ENCODE results near the gene MYT1. TPM values are rescaled to one million over a fixed set of nuclear protein-coding genes. Genes with fewer than 3 reads are reported as not detected.

The MYT1 gene
- total RNA-seq, 1 donor from 2014 or later = not detected

DNA sequence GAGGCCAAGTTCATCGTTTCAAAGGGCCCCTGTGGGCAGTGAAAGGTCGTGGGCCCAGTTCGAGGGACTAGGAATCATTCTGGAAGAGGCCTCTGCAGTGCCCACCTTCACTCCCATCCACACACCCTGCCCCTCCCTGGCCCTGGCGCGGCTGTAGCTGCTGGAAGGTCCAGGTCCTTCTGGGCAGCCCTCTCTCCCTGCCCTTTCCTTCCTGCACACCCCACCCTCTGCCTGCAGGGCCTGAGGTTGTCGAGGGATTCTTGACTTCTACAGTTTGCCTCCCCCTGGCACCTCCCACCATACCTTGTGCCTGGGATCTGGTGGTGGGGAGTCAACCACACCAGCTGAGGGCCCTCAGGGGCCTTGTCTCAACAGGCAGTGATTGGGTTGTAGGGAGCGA lies 4.5 kb upstream of the MYT1 start:
- intact Hi-C loops (cut with DNase I) = no loop called here
- no peaks in the 10 kb centered on the region for H3K9me3 ChIP-seq
- H3K4me1 ChIP-seq = no peaks in the 10 kb centered on the region
- no peaks in the 10 kb centered on the region for H3K27me3 ChIP-seq
- TF ChIP-seq, protein P1, sequence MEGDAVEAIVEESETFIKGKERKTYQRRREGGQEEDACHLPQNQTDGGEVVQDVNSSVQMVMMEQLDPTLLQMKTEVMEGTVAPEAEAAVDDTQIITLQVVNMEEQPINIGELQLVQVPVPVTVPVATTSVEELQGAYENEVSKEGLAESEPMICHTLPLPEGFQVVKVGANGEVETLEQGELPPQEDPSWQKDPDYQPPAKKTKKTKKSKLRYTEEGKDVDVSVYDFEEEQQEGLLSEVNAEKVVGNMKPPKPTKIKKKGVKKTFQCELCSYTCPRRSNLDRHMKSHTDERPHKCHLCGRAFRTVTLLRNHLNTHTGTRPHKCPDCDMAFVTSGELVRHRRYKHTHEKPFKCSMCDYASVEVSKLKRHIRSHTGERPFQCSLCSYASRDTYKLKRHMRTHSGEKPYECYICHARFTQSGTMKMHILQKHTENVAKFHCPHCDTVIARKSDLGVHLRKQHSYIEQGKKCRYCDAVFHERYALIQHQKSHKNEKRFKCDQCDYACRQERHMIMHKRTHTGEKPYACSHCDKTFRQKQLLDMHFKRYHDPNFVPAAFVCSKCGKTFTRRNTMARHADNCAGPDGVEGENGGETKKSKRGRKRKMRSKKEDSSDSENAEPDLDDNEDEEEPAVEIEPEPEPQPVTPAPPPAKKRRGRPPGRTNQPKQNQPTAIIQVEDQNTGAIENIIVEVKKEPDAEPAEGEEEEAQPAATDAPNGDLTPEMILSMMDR (IDR thresholded peaks at IDR 0.05) = no peak
- no peak overlapping the region for H3K27ac ChIP-seq
- DNase-seq (ENCODE audit: low spot score in 2 of 2) = no peak
- no peak overlapping the region for H3K4me3 ChIP-seq
- H3K36me3 ChIP-seq = no peaks in the 10 kb centered on the region

DNA sequence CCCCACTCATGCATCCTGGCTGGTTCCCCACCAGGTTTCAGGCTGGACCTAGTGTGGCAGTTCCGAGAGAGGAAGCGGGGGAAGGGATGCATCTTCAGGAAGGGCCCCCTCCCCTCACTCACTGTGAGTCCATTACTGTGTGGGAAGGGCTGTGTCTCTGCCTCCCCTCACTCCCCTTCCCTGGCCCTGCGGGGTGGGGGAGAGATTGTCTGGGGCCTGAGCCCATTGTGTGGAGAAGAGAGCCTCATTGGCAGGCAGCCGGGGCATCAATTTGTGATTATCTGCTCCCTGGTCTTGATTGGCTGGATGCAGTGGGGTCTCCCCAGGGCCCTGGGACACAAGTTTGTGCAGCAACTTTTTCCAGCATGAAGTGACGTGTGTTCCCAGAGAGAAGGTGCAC lies 4.1 kb upstream of the MYT1 start:
- no peak overlapping the region for H3K4me3 ChIP-seq
- H3K27me3 ChIP-seq = no peaks in the 10 kb centered on the region
- H3K4me1 ChIP-seq = no peaks in the 10 kb centered on the region
- H3K36me3 ChIP-seq = no peaks in the 10 kb centered on the region
- intact Hi-C loops (cut with DNase I) = no loop called here
- H3K27ac ChIP-seq = no peak overlapping the region
- H3K9me3 ChIP-seq = no peaks in the 10 kb centered on the region
- TF ChIP-seq, protein P1 (IDR thresholded peaks at IDR 0.05) = no peak
- no peak for DNase-seq (ENCODE audit: low spot score in 2 of 2)

DNA sequence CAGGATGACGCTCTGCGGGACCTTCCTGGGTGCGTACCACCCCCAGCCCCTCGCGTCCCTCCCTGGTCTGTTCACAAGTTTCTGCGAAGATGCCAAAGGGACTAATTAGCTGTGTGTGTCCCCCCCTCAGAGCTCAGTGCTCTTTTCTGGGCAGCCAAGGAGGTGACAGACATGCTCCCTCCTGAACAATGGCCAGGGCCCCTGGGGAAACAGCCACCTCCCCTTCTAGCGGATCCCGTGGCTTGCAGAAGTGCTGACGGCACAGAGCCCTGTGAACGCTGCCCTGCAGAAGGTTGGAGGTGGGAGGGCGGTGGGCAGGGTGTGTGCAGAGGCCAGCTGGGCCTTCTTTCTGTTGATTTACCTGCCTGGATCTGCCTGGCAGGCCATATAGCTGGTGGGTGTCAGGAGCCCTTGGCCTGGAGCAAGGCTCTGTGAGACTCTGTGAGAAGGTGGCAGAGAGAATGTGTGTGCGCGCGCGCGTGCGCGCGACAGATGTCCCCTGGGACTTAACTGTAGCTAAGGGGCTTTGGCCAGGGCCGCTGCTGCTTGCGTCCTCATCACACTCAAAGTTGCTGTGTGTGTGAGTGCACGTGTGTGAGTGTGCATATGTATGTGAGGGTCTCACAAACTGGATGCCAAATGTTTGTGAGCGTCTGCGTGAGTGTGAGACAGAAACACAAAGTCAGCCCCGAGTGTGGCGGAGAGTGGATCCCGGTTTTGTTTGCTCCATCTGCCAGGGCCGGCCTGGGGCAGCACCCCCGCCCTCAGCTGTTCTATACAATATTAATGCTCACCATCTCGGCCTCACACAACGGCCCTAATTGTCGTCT lies 3.5 kb upstream of the MYT1 start:
- TF ChIP-seq, protein P1 (IDR thresholded peaks at IDR 0.05) = no peak
- H3K27me3 ChIP-seq = no peaks in the 10 kb centered on the region
- intact Hi-C loops (cut with DNase I) = no loop called here

DNA sequence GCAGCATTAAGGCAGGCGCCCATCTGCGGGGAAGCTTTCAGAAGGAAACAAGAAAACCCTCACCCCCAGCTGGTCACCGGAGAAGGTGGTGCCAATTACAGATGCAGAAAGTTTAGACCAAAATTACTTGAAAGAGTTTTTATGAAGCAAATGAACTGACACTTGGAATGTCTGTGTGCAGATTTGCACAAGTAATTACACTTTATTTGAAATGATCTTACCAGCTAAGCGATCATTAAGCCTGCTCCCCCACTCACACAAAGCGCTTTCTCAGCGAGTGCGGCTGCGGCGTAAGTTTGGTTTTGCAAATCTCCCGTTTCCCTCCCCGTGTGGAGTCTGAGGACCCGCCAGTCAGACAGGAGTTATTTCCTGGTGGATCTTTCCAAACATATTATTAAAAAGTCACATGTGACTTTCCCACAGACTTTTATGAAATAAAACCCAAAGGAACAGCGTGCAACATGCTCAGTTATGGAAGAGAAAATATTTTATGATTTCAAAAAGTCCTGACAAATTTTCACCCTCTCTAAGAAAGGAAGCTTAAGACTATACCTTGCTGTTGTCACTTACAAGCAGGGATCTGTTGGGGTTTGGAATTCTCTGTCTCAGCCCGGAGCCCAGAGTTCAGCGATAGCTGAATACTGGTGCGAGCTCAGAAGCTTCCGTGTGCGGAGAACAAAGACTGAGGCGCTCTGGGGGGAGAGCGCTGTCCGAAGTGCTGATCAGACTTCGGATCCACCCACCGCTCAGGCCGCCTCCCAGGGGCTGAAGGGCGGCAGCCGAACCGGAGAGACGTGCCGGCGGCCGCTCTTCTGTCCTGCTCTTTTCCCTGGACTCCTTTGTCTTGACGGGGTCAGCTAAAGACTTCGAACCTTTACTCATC lies 2.7 kb upstream of the MYT1 start:
- Histone ChIP-seq H3K27me3 (no peaks in the 10 kb centered on the region), H3K4me1 (no peaks in the 10 kb centered on the region), H3K9me3 (no peaks in the 10 kb centered on the region), H3K36me3 (no peaks in the 10 kb centered on the region), H3K27ac (no peak overlapping the region), H3K4me3 (no peak overlapping the region)
- intact Hi-C loops (cut with DNase I) = no loop called here
- TF ChIP-seq, protein P1 (IDR thresholded peaks at IDR 0.05) = no peak
- no peak for DNase-seq (ENCODE audit: low spot score in 2 of 2)

More for the DNA sequence above, 3.5 kb upstream of the MYT1 start:
- H3K4me1 ChIP-seq = no peaks in the 10 kb centered on the region
- H3K36me3 ChIP-seq = no peaks in the 10 kb centered on the region
- no peak overlapping the region for H3K27ac ChIP-seq
- no peaks in the 10 kb centered on the region for H3K9me3 ChIP-seq
- no peak for DNase-seq (ENCODE audit: low spot score in 2 of 2)
- H3K4me3 ChIP-seq = no peak overlapping the region

DNA sequence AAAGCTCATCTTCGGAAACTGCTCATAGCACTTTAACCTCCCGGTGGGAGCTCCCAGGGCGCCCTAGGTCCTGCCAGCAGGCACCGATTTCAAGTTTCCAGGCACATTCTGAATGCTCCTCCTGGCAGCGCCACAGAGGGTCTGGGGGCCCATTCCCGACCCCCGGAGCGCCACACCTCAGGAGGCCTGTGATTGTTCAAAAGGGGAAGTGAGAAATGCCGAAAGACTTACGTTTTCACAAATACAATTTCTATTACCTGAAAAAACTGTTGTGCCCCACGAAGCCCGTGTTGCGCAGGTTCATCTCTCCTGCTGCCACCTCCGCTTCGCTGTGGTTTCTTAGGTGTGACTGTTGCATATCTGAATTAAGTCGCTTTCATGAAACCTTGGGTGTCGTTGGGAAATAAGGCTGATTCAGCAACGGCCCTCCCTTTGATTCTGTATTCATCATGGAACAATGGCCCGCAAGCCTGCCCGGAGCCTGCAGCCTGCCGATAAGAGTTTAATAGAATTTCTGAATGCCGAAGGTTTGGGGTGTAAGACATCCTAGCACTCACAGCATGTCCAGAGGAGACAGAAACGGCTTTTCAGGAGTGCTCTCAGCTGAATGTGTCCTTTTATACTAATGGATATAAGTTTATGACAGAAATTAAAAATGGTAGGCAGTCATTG lies 1.9 kb upstream of the MYT1 start:
- intact Hi-C loops (cut with DNase I) = no loop called here
- TF ChIP-seq, protein P1 (IDR thresholded peaks at IDR 0.05) = no peak
- no peak overlapping the region for H3K4me3 ChIP-seq
- no peaks in the 10 kb centered on the region for H3K9me3 ChIP-seq
- H3K27me3 ChIP-seq = no peaks in the 10 kb centered on the region
- H3K4me1 ChIP-seq = no peaks in the 10 kb centered on the region
- no peak overlapping the region for H3K27ac ChIP-seq
- no peaks in the 10 kb centered on the region for H3K36me3 ChIP-seq
- no peak for DNase-seq (ENCODE audit: low spot score in 2 of 2)

All from ascending aorta (tissue), 2 donors.